K562 (cell line): ENCODE measurements around the gene NR1H3. TPM values are rescaled to one million over a fixed set of nuclear protein-coding genes. Genes with fewer than 3 reads are reported as not detected.

Source experiments
- ADNP ChIP-seq: fragments of 200-800 bp; sonication (Bioruptor generic); IDR thresholded peaks from 2 replicates; pipeline ENCODE4 v1.6.1; 2016; ENCODE audit warnings: missing genetic modification characterization, missing compliant biosample characterization
- ARID3A ChIP-seq: IDR thresholded peaks from 2 replicates; pipeline ENCODE4 v1.6.1; 2012; ENCODE audit warnings: low read depth, low read length, improper control_type of control experiment, borderline replicate concordance
- ARID3B ChIP-seq: fragments of 250-450 bp; sonication (Bioruptor Pico); IDR thresholded peaks from 2 replicates; pipeline ENCODE4 v1.4.0; 2020; ENCODE audit warnings: borderline replicate concordance
- ATF2 ChIP-seq: sonication (generic); formaldehyde crosslinking; IDR thresholded peaks from 2 replicates; pipeline ENCODE4 v1.8.1; 2022; ENCODE audit warnings: missing genetic modification reagents
- CREB3 ChIP-seq: fragments of 450-650 bp; conservative IDR thresholded peaks from 2 replicates; pipeline ENCODE4 v1.6.1; 2016; ENCODE audit warnings: missing genetic modification characterization, low read depth, mild to moderate bottlenecking, missing compliant biosample characterization, moderate library complexity
- GATA2 ChIP-seq: sonication (generic); formaldehyde crosslinking; IDR thresholded peaks from 2 replicates; pipeline ENCODE4 v1.4.0; 2020; ENCODE audit warnings: mild to moderate bottlenecking, missing genetic modification reagents
- HDAC8 ChIP-seq: fragments of 450-650 bp; IDR thresholded peaks from 2 replicates; pipeline ENCODE4 v1.6.1; 2016; ENCODE audit warnings: mild to moderate bottlenecking, missing genetic modification characterization, moderate library complexity, missing compliant biosample characterization
- HMG20A ChIP-seq: fragments of 450-650 bp; formaldehyde crosslinking; conservative IDR thresholded peaks from 2 replicates; pipeline ENCODE4 v1.4.0; 2020; ENCODE audit warnings: mild to moderate bottlenecking, mixed read lengths
- JUNB ChIP-seq: fragments of 450-650 bp; formaldehyde crosslinking; conservative IDR thresholded peaks from 2 replicates; pipeline ENCODE4 v1.4.0; 2020; ENCODE audit warnings: mild to moderate bottlenecking
- MITF ChIP-seq: IDR thresholded peaks from 2 replicates; pipeline ENCODE4 v1.6.1; 2014; ENCODE audit warnings: antibody characterized with exemption
- MXD1 ChIP-seq: fragments of 250-450 bp; sonication (Bioruptor Pico); IDR thresholded peaks from 2 replicates; pipeline ENCODE4 v1.8.0; 2021; ENCODE audit warnings: borderline replicate concordance, mild to moderate bottlenecking, moderate library complexity; ENCODE audit not compliant: poor library complexity, severe bottlenecking
- NFIX ChIP-seq: fragments of 250-450 bp; sonication (Bioruptor Pico); IDR thresholded peaks from 2 replicates; pipeline ENCODE4 v1.4.0; 2020; ENCODE audit warnings: low read depth, mild to moderate bottlenecking, moderate library complexity
- NR1H2 ChIP-seq: sonication (generic); formaldehyde crosslinking; IDR thresholded peaks from 2 replicates; pipeline ENCODE4 v1.4.0; 2020; ENCODE audit warnings: mild to moderate bottlenecking, missing genetic modification reagents
- NR4A1 ChIP-seq, 2 experiments: fragments of 250-450 bp in 1 of 2; fragments of 450-650 bp in 1 of 2; sonication (Bioruptor Pico) in 1 of 2; IDR thresholded peaks; 2 replicates each; pipeline versions ENCODE4 v1.4.0 to v1.6.1; 2016 to 2020; ENCODE audit warnings: mild to moderate bottlenecking in 2 of 2, missing compliant biosample characterization in 1 of 2, missing genetic modification characterization in 1 of 2, moderate library complexity in 1 of 2
- ZC3H11A ChIP-seq: IDR thresholded peaks from 2 replicates; pipeline ENCODE4 v1.6.1; 2012; ENCODE audit warnings: low read depth, low read length, improper control_type of control experiment
- ZEB2 ChIP-seq: fragments of 450-650 bp; IDR thresholded peaks from 2 replicates; pipeline ENCODE4 v1.6.1; 2016
- ZNF134 ChIP-seq: fragments of 250-450 bp; sonication (Bioruptor Pico); conservative IDR thresholded peaks from 2 replicates; pipeline ENCODE4 v1.4.0; 2020
- ZNF212 ChIP-seq: fragments of 450-650 bp; formaldehyde crosslinking; IDR thresholded peaks from 2 replicates; pipeline ENCODE4 v1.4.0; 2020; ENCODE audit warnings: mild to moderate bottlenecking
- ZNF282 ChIP-seq: sonication (generic); formaldehyde crosslinking; IDR thresholded peaks from 2 replicates; pipeline ENCODE4 v1.8.1; 2023; ENCODE audit warnings: missing genetic modification reagents
- ZNF668 ChIP-seq: fragments of 250-450 bp; sonication (Bioruptor Pico); IDR thresholded peaks from 2 replicates; pipeline ENCODE4 v1.8.0; 2022; ENCODE audit warnings: mild to moderate bottlenecking, inconsistent platforms
- polyA plus RNA-seq, 8 experiments: library from polyadenylated mRNA; depleted of rRNA in 4 of 8; stranded (reverse) in 5 of 8; unstranded in 3 of 8; fragments of >200 nt; fragmentation: Nextera tagmentation in 2 of 8; fragmentation: Illumina TruSeq in 1 of 8; extraction: Ambion mirVana in 2 of 8; extraction: Trizol in 1 of 8; gene quantifications; 2 replicates each; pipeline versions ENCODE4 v1.2.1 to v1.2.3, GENCODE V29; 2011 to 2014; ENCODE audit warnings: inconsistent platforms in 1 of 8, missing spikeins in 1 of 8
- total RNA-seq, 7 experiments: library from RNA; depleted of rRNA in 6 of 7; stranded (reverse); fragments of >200 nt in 6 of 7; fragmentation: Illumina TruSeq in 2 of 7; extraction: Trizol in 2 of 7; gene quantifications; 2 replicates each; pipeline versions ENCODE4 v1.2.1 to v1.2.3, GENCODE V29; 2011 to 2021; ENCODE audit warnings: low replicate concordance in 1 of 7

The NR1H3 gene
- total and polyA plus RNA-seq, 9 of the 15 experiments (the other 6 are each of a cell fraction or from before 2014, with no cell fraction given), result 8.2 to 26.0 (median 11.9) TPM

DNA sequence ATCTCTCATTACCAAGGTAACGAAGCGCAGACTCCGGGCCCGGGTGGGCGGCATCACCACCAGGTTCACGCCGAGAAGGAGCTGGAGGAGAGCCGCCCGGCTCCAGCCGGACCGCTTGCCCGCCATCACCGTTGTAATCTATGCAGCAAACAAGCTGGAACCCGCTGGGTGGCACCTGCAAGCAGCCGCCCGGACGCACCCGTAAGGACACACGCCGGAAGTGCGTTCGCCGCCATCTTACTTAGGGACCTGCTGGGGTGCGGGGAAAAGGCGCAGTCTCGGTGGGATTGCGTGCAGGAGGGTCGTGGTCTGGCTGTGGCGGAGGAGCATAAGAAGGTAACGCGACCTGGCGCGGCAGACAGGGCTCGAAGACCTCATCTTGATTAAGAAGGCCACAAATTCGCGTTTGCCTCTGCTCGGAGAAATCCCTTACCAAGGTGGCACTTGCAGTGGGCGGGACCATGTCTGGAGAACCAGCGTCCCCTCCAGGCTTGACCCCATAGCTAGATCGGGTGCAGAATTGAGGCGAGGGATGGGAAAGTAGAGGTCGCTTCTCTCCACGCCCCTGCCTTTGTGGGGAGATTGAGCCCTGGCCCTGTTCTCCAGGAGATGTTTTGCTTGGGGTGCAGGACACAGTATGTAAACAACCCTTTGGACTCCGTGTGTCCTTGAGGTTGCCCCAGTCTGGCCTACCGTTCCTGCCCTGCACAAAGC lies 9.0 kb upstream of the NR1H3 start, which contains the start of gene ACP2 (continued):
- no peak for TF ChIP-seq NR4A1 (CRISPR knock-in tag; IDR thresholded peaks at IDR 0.05)
- 0 out of 2 replicates have a peak, but pooled peaks have one; percentile 44 for TF ChIP-seq NR4A1 (tag; IDR thresholded peaks at IDR 0.05)
- TF ChIP-seq ZNF668, result no peak
- 0 out of 2 replicates have a peak, but pooled peaks have one; percentile 9 for TF ChIP-seq ZNF282 (CRISPR knock-in tag)
- 0 out of 2 replicates have a peak, but pooled peaks have one; percentile 80 for TF ChIP-seq HDAC8 (tag)
- no peak for TF ChIP-seq NFIX (CRISPR knock-in tag)
- peak; percentile 79; the same call in 1 of the 2 replicates for TF ChIP-seq CREB3 (tag)
- peak; percentile 90; the same call in 1 of the 2 replicates for TF ChIP-seq ZC3H11A
- no peak for TF ChIP-seq MITF
- no peak for TF ChIP-seq ARID3A
- TF ChIP-seq GATA2 (CRISPR knock-in tag), result peak; percentile 86
- TF ChIP-seq NR1H2, result peak; percentile 75; the same call in 1 of the 2 replicates
- TF ChIP-seq HMG20A (CRISPR knock-in tag), result no peak
- TF ChIP-seq JUNB (CRISPR knock-in tag), result no peak
- no peak for TF ChIP-seq ARID3B (CRISPR knock-in tag)
- TF ChIP-seq ZEB2, result peak; percentile 99
- no peak for TF ChIP-seq ATF2 (CRISPR knock-in tag)
- peak; percentile 62 for TF ChIP-seq ZNF134 (CRISPR knock-in tag)
- no peak for TF ChIP-seq ADNP (tag)
- TF ChIP-seq MXD1 (CRISPR knock-in tag), result no peak
- TF ChIP-seq ZNF212 (CRISPR knock-in tag), result no peak
